Fibroblast of gingiva (primary cell): Measurements from ENCODE around the gene L3MBTL4.
A peak's percentile ranks its signal among the peaks of the same experiment; 100 is the strongest.
"Not testable (repeated sequence)": the region's sequence is repeated elsewhere in the genome, so short reads cannot be mapped to it uniquely, and the experiment has no call there.

Source experiments
- DNase-seq: peaks from one replicate; pipeline ENCODE4 v3.0.0-alpha.2; 2011; ENCODE audit warnings: low read depth

The L3MBTL4 gene

DNA sequence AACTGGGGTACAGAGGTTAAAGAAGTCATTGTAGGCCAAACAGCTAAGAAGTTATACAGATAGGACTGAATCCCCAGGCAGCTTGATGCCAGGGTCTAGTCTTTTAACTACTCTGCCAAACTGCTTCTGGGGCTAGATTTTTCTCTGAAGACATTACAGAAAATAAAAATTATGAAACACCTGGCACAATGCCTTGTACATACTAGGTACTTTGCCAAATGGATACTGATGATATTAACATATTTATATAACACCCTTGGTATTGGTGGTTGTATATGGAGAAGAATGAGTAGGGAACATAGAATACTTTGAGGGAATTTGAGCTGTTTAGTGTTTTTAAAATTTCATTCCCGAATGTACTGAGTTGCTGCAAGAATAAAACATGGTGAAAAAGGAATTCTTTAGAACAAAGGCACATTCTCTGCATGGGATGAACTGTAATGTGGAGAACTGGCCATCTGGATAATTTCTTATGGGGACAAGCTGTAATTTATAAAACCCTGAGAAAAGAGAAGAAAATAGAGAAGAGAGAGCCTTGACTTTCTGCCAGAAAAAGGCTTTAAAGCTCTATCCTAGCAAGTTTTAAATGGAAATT is 308.5 kb downstream of the L3MBTL4 start:
- no peak for DNase-seq

DNA sequence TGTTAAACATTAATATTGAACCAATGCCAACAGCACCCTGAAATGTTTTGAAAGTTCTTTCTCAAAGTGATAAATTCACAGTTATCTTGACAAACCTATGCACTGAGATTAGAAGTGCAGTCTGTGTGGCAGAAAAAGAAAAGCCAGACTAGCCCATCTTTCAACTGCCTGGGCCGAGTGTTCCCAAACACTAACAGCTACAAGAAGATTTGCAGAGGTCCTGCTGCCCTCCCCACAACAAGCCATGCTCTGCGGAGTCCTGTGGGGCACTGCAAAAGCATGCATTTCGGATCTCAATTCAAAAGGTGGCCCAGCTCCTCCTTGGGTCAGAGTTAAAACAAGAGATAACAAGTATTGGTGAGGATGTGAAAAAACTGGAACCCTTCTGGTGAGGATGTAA is 311.0 kb downstream of the L3MBTL4 start:
- no peak for DNase-seq

DNA sequence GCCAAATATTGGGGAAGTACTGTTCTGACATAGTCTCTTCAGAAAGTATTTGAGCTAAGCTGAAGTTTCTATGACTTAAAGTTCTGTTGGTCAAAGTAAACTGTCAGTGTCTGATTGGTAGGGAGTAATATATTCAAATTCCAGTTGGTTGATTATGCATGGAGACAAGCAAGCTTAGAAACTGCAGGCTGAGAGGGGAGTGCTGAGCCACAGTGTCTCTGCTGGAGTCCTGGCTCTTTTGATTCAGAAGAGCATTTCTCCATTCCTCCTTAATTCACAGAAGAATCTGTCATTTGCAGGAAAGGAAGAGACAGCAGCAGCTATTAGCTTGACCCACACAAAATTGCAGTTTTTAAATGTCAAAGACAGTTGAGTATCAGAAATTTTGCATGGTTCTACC is 318.0 kb downstream of the L3MBTL4 start:
- no peak for DNase-seq

DNA sequence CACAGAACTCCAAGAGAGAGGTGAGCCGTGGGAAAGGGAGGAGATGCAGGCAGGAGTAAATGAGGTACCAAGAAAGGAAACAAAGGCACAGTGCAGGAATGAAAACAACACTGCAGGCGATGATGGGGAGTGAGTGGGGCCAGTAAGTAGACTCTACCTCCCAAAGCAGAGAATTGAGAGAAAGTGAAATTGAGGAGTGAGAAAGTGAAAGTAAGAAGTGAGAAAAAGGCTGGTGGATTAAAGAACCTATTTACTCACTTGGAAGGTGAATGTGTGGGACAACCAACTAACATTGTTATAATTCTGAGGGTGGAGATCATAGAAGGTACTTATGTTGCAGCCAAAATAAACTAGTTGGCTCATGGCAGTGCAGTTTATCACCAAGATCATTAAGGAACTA is 326.3 kb downstream of the L3MBTL4 start:
- DNase-seq, result no peak

DNA sequence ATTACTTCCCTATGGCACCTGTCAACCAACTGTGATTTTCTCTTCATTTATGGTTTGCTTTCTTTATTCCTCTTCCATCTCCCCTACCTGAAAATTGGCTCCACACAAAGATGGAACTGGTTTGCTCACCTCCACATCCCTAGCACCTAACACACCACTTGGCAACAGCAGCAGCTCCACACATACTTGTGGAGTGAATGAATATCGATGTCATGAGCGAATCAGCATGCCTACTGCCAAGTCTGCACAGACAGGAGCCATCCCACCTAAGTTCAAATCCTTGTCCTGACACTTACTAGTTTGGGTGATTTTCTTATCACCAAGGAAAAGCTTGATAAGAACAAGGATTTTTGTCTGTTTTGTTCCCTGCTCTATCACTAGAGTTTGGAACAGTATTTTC is 328.0 kb downstream of the L3MBTL4 start:
- DNase-seq, result no peak

DNA sequence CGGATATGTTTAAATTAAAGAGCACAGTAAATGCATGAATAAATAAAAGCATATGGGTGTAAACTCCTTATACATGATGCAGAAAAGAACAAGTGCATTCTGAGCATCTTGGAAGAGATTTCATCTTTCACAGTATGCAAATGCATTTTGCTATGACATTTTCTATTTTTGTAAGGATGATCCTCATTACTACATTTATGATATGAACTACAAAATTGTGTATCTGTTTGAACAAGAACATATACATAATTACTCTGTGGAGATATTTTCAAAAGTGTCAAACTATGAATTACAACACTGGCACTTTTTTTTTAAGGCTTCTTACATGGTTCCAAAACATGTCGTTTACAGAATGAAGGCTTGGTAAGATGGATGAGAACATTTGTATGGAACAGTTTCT is 335.3 kb downstream of the L3MBTL4 start:
- no peak for DNase-seq

DNA sequence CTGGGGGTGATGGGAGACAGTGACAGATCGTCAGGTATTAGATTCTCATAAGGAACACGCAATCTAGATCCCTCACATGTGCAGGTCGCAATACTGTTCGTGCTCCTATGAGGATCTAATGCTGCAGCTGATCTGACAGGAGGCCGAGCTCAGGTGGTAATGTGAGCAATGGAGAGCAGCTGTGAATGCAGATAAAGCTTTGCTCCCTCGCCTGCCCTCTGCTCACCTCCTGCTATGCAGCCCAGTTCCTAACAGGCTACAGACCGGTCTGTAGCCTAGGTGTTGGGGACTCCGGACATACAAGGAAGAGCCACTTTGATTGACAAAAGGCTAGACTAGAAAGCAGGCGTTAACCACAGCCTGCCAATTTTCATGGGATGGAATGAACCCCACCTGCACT is 335.8 kb downstream of the L3MBTL4 start:
- DNase-seq, result no peak

DNA sequence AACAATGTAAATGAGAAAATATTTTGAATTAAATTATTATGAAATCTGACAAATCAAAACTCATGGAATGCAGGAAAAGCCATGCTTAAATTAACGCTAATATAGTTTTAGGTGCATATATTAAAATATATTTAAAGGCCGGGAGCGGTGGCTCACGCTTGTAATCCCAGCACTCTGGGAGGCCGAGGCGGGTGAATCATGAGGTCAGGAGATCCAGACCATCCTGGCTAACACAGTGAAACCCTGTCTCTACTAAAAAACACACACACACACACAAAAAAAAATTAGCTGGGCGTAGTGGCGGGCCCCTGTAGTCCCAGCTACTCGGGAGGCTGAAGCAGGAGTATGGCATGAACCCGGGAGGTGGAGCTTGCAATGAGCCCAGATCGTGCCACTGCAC is 342.3 kb downstream of the L3MBTL4 start:
- DNase-seq, result not testable (repeated sequence)

DNA sequence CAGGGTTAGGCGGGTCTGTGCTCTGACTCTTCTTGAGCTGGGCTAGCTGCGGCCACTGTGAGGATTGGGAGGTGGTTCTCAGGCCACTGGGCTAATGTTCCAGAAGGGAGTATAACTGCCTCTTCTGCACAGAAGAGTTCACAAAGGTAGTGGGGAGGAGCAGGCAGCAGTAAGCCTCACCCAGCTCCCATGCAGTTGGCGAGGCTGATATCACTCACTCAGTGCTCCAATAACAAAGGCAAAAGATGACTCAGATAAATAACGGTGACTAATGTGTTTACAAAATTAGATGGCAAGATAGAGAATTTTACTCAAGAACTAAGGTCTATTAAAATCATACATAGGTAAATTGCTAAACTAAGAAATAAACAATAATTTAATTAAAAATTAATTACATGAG is 345.2 kb downstream of the L3MBTL4 start:
- no peak for DNase-seq

DNA sequence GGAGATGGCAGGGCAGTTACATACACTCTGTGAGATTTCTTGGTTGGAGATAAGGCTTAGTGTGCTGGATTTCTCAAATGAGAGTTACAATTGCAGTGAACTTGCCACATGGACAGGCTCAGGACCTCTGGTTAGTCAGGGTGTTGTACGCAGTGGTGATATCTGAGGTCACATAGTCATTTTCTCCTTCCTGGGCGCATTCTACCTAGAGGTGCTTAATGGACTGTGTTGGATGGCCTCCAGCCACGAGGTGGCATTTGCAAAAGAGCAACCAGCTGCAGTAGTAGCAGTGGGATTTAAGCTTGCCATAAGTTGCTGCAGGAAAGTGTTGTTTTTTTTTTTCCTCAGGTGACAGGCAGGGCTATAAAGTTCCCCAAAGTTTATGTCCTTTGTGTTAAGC is 345.6 kb downstream of the L3MBTL4 start:
- no peak for DNase-seq

DNA sequence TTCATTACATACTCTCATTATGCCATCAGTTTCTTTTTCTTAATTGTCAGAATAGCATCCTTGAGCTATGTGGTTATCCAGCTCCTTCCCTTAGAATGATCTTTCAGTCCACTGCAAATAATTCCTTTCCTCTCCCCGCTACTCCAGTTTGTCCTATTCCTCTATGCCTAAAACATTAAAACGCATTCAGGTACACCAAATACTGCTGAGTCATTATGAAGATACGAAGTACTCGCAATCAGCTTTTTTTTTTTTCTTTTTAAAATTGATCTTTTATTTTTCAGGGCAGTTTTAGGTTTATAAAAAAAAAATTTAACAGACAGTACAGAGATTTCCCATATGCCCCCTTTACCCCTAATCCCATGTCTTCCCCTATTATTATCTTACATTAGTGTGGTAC is 354.6 kb downstream of the L3MBTL4 start:
- no peak for DNase-seq

DNA sequence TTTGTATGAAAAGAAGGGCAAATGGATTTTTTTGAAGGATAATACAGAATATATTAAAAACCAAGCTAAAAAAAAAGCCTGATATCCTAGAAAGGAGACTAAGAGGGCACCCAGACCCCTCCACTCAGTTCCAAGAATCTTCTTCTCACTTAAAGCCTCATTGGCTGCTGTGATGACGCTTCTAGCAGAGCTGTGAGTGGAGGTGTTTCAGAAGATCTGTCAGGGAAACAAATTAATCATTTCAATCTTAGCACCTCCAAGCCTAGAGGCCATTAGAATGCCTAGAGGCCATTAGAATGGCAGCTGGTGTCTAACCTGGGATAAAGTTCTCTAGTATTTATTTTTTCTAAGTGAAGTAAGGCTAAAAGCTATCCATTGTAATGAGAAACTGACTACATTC is 355.2 kb downstream of the L3MBTL4 start:
- DNase-seq, result no peak

DNA sequence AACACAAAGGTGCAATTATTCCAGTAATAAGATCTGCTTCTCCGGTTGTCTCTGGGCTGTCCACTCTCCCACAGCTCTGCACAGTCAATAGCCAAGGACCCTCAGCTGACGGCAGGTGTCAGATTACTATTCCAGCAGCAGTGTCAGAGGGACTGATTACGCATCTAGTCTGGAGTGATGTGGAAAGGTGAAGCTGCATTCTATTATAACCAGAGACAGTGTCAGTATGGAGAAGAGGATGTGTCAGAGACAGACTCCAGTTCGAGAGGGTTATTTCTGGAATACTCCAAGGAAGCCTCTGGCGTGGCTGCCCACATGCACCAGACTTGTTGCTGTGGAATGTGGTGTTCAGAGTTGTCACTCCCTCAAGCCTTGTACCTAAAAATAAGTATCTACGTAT is 355.8 kb downstream of the L3MBTL4 start:
- no peak for DNase-seq

DNA sequence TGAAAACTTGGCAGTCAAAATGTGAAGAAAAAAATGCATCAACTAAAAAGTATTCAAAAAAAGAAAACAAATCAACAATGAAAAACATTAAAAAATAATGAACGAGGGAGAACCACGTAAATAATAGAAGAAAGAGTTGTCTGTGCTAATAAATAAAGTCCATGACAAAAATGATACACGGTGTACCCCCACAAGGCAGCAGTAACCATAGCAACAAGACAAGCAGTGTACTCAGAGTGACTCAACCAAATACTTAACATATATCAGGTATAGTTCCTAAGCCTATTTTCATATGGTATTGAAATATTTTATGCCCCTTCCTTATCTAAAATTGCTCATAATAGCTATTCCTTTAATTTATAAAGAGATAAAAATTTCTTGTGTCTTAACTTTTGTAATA is 357.1 kb downstream of the L3MBTL4 start:
- peak; percentile 32 for DNase-seq

DNA sequence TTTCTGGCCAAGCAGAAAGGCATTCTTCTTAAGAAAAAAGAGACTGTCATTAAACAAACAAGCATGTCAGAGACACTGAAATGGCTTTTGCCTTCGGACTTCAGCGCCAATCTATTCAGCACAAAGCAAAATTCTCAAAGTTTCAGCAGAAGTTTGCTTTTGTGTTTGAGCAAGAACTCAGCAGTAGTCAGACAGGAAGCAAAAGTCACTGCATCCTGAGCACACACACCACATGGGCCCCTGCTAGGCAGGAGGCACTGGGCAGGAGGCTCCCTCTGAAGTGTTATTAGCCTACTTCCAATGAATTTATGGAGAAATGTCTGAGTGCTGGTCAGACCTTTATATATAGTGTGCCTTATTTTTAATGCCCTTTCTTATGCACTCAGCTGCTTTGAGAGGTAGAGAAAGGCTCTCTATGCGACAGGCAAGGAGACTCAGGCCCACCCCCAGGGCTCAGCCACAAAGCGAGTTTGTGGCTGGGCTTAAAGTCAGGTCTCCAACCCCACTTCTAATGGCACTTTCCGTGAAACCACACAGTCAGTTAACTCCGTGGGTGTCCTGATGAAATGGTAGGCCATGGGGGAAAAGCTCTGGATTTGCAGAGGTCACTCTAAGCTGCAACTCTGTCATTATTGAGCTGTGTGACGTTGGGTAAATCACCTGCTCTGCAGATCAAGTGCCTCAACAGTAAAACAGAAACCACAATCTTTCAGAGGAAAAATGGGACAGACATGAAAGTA is 358.4 kb downstream of the L3MBTL4 start:
- DNase-seq, result peak; percentile 54

DNA sequence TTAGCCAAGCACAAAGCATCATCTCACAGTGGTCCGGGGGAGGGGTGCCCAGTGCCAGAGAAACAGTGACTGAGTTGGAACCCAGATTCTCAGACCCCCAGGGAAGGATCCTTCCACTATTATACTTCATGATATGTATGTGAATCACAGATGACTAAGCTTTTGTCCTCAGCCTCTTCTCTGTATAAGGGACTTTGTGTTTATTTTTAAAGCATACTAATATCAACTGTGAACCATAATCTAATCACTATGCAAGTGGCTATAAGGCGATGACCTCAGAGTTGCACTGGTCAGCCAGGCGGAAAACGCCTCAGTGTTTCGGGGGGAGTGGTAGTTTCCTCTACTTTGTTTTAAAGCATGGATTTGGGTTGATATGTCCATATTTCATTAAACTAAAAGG is 359.0 kb downstream of the L3MBTL4 start:
- peak; percentile 38 for DNase-seq

DNA sequence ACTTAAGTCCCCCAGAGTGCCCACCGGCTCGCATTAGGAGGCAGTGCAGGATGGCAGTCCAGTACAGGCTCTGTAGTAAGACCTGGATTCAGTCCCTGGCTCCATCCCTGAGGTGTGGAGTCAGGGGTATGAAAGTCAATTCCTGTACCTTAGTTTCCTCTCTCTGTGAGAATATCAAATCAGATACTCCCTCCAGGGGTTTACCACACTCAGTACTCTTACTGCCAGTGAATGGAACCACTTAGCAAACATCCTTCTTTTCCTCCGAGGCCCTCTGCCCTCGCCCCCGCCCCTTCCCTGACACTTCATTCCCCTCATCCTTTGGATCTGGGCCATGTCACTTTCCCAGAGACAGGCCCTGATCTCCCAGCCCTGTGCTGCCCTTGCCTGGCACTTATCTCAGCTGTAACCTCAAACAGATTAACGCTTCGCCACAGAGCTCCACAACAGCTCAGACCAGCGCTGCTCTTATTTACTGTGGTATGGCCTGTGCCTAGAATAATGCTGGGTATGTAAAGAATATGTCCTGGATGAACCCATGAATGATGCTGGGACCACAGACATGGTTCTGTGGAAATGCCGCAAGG is 360.4 kb downstream of the L3MBTL4 start:
- no peak for DNase-seq

DNA sequence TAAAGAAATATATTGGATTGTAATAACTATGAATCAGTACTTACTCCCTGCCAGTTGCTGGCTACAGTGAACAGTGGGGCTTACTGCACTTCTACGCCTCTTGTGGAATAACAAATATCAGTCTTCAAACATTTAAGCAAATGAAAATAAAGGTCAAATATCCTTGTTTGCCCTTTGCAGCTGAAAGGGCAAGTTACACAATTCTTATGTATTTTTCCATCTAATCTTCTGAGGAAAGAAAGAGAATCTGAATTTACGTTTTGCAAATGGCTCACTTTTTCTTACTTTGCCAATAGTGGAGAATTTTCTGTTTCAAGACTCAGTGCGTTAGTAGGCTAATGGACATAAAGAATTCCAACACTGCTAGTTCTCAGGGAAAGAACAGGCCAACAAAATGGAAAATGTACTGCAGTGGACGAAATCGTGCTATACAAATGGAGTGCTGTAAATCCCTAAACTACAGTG is 362.2 kb downstream of the L3MBTL4 start:
- peak; percentile 13 for DNase-seq

DNA sequence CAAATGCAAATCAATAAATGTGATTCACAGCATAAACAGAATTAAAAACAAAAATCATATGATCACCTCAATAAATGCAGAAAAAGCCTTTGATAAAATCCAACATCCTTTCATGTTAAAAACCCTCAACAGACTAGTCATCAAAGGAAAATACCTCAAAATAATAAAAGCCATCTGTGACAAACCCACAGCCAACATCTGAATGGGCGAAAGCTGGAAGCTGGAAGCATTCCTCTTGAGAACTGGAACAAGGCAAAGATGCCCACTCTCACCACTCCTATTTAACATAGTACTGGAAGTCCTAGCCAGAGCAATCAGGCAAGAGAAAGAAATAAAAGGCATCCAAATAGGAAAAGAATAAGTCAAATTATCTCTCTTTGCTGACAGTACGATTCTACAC is 367.1 kb downstream of the L3MBTL4 start:
- DNase-seq, result peak; percentile 48

DNA sequence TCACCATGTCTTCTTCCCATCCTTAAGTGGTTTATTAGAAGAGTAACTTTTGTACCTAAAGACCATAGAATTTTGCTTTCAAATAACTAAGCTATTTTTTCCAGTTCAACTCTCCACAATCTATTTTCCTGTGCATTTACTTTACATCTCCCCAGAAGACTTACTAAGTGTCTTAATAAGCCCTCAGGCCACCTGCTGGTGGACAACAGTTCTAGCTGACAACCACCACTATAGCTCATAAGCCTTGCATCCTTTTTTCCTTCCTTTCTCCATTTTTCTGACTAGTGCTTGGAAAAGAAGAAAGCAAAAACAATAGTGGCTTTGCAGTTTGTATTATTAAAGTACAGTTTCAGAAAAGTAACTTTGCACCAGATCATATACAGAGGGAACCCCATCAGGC is 369.9 kb downstream of the L3MBTL4 start:
- DNase-seq, result no peak

DNA sequence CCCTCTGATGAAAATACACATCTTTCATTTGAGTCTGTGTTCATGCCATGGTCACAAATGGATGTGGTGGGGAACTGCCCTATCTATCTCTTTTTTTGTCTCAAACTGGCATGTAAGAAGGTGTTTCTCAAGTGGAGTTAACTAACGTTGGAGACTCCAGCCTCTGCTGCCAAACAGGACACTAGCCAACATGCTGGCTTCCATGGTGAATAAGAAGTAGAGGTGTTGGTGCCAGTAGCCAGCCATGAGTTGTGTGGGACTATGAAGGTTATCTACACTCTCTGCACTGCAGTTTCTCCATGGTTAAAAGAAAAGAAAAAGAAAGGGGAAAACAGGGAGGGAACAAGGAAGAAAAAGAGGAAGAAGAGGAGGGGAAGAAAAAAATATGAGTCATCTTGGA is 370.4 kb downstream of the L3MBTL4 start:
- DNase-seq, result no peak

DNA sequence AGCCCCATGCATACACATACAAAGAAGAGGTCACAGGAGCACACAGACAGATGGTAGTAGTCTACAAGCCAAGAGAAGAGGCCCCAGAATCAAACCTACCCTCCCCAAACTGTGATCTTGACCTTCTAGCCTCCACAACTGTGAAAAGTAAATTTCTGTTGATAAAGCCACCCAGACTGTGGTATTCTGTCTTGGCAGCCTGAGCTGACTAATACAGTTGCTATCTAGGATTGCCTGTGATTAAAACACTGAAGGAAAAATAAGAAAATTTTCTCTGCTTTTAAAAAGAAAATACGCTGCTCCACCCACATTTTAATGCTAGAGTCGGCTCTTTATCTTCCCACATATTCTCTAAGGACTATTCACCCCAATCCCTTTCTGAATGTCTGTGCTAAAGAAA is 375.7 kb downstream of the L3MBTL4 start:
- no peak for DNase-seq

DNA sequence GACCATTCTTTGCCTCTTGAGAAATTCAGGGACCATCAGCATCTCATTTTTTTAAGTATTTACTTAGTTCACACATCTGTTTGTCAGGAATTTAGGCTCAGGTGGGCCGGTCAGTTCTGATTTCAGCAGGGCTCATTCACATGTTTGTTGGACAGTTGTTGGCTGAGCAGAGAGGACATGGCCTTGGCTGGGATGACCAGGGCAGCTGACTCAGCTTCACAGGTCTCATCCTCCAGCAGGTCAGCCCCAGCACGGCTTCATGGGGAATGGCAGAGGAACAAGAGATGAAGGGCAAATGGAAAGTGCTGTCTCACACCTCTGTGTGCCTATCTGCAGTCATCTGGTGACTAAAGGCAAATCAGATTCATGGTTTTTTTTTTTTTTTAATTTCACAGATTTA is 383.3 kb downstream of the L3MBTL4 start:
- no peak for DNase-seq

DNA sequence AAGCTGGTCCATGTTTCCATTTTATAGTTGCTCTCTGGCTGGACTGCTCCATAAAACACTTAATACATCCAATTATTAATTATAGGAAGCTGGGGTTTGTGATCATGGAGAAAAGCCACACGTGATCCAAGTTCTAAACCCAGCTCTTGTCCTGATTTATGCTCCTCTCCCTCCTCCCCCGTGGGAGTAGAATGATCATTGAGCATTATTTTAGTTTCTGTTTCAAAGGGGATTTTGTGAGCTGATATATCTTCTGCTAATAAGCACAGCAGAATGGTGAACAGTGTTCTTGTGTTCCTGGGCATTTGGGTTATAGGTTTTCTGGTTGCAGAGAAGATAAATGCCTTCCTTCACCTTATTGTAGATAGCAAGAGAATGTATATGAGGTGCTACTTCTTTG is 383.7 kb downstream of the L3MBTL4 start:
- no peak for DNase-seq
